NCI-H187 (cell line): ENCODE measurements around the gene CRK.

ENCODE experiments used
- DNase-seq, 2 experiments: peaks; one replicate each; lab custom pipeline; 2025; lab: John Stamatoyannopoulos, UW

Gene CRK

DNA sequence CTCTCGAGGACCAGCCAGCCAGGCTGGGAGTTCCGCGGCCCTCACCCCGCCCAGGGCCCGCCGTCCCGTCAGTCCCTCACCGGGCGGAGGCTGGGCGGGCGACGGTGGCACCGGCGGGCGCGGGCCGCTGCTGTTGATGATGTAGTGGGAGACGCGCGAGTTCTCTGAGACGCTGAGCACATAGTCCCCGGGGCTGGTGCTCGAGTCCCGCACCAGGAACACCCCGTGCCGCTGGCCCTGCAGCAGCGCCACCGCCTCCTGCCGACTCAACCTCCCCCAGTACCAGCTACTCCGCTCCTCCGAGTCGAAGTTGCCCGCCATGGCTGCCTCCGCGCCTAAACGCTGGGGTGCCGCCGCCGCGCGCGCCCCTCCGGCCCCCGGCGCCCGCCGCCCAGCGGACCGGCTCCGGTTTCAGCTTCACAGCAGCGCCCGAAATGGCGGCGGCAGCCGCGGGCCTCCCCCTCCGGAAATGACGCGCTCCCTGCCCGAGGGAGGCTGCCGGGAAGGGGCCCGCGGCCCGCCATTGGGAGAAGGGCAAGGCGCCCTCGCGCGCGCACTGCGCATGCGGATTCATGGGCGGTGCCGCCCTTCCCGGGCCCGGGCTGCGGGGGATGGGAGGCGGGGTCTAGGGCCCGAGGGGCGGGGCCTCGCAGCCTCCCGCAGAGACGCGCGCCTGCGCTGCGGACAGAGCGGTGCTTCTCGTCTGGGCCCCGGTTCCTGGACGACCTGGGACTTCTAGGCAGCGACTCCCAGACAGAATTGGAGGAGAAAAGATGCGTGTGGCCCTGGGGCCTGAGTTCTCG is at the start of gene CRK:
Gene CRK (minus strand): TSS at position 436 of the 803 bp plus-strand sequence. CDS start 115 bp downstream, at position 321.
- DNase-seq = peak; percentile 65 to 86

DNA sequence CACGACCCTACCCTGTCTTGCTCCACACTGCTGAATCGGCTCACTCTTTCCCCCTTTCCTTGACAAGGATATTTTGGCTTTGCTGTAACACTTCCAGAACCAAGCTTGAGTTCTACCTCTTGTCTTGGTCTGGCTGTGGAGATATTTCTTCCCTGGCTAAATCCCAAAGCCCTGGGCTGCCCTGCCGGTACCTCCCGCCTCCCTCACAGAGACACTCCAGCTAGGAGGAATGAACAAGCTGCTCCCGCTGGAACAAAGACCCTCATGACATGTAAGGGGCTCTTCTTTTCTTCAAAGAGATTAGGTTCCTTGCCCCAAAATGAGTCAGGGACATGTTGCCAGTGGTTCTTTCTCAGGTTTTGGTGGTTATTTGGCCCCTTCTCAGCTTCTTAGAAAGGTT is 49.6 kb upstream of the CRK start:
- no peak for DNase-seq

DNA sequence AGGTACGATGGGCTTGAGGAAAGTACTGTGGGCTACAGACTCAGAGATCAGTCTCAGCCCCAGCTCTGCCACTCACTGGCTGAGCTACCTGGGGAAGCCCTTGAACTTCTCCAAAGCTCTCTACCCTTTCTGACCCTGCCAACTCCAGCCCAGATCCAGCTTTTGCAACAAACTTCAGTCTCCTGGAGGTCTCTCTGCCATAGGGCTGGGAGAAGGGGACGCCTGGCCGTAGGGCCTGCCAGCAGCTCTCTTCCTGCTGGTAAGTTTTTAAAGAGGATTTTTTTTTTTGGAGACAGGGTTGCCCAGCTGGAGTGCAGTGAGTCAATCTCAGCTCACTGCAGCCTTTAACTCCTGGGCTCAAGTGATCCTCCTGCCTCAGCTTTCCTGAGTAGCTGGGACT is 48.8 kb upstream of the CRK start:
- DNase-seq = no peak

DNA sequence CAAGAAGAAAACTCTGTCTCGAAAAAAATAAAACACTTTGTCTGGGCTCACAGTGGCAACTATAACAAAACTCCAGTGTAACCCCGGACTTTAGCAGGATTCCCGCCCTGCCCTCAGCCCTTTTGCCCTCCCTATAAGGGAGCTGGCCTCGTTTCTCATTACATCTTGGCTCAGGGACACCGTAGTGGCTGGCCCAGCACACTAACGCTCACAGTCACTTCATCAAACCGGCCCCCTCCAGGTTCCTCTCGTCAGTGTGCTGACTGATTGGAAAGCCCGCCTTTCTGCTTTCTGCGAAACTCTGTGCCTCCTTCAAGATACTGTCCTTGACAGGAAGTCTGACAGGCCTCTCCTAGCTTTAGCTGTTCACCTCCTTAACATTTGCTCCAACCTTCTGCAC is 47.7 kb upstream of the CRK start:
- DNase-seq = no peak

DNA sequence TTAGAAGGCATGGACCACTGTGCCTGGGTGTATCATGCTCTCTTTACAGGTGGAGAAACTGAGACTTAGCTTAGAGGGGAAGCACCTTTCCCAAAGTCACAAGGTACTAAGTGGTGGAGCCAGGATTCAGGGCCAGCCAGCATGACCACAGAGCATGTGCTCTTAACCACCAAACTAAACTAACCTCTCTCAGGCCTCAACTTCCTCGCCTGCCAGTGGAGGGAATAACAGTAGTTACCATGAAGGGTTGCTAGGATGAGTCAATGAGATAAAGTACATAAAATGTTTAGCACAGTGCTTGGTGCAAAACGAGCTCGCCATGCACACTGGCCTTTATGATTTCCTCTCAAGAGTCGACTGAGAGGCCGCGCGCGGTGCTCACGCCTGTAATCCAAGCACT is 42.8 kb upstream of the CRK start:
- no peak for DNase-seq

DNA sequence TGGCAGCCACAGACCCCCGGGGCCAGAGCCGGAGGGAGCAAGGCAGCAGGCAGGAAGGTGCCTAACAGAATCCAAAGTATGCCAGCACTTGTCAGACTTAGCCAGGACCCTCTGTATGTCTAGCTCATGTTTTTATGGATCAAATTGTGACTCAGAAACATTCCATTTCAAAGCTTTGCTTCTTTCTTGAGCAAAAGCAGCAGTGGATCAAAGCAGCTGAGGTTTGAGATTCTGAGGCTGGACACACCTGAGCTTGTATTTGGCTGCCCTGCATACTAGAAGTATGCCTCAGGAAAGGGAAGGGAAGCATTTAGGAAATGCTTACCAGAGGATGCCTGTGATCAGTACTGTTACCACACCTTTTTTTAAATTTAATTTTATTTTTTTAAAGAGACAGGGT is 42.2 kb upstream of the CRK start:
- DNase-seq = no peak

DNA sequence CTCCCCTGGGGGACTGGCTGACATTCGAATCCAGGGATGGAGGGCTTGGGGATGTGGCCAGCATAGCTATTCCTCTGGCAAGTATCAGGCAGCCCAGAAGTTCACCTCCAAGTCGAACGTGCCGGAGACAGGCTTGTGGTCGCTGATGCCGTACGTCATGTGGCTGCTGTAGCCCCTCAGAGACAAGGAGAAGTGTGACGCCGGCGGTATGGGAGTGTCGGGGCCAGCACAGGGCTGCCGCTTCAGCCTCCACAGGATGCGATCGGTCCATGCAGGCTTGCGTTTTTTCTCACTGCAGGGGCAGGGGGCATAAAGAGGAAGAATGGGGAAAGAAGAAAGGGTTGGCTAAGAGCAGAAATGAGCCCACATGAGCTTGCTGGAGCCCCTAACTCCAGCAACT is 41.8 kb upstream of the CRK start:
- DNase-seq = no peak

DNA sequence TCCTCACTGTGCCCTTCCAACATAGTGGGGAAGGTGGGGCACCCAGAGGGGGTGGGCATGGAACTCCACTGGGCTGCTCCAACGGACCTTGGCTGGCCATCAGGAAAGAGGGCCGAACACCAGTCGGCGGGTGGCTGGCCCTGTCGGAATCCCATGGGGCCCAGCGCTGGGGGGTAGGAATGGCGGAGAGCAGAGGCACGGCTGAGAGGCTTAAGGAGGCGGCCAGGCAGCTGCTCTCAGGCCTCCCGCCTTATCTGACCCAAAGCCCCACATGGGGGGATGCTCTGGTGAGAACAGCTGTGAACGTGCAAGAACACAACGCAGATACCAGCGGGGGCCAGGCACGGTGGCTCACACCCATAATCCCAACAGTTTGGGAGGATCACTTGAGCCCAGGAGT is 40.8 kb upstream of the CRK start:
- no peak for DNase-seq

DNA sequence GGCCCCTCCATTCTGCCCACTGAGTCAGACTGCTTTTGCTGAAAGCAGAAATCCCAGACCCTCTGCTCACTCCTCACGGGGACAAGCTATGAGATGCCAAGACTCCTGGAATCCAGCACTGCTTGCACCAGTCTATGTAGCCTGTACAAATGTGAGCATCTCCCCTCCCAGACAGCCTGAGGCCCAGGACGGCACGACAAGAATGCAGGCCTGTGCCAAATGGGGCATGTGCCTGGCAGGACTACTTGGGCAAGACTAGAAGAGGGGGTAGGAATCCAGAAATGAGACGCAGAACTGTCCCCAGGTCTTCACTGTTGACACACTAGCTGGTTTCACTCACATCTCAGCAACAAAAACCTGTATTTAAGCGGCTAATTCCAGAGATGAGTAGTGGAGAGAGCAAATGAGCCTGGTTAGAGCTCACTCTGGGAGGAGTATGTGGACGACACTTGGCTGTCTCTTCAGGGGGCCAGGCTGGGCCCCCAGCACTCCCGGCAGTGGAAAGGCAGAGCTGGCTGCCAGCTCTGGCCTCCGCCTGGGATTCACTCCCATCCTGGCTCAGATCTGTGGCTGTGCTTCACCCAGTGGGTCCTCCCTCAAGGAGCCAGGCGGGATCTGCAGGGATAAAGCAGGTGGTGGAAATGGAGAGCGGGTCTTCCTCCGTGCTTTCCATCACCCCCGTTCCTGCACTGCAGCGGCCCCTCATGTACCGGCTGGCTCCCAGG is 39.4 kb upstream of the CRK start:
- no peak for DNase-seq

DNA sequence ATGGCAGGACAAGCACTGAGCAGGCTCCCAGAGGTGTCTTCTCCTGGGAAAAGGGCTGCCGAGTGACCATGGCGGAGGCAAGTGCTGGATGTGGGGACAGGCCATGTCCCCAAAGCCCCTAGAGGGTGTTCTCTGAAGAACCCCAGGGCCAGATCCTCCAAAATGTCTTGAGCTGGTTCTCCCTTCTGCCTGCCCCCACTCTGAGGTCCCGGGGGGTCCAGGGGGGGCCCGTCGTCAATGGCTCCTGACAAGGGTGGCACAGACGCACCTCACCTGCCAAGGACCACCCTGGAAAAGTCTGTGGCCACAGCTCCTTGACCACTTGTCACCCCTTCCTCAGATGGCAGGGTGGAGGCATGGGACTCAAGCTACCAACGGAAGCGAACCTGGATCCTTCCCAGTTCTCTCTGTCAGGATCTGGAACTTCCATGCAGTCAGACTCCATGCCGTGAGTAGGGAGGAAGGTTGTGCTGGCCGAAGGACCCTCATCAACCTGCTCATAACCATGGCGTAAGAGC is 38.8 kb upstream of the CRK start:
- DNase-seq = no peak

DNA sequence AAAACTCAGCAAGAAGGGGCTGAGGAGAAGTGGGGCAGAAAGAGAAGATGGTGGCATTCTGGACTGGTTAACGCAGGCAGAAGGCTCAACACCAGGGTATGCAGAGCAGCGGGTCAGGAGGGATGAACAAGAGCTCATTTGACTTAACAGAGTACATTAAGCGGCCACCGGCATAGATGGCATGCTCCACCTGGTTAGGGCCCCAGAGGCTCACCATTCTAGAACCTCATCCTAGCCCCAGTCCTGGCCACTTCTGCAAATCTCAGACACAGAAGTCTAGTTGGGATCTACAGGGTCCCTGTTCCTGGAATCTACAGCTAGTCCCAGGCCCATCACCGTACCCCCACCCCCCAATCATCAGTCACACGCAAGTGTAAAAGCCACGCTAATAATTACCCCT is 38.2 kb upstream of the CRK start:
- no peak for DNase-seq

DNA sequence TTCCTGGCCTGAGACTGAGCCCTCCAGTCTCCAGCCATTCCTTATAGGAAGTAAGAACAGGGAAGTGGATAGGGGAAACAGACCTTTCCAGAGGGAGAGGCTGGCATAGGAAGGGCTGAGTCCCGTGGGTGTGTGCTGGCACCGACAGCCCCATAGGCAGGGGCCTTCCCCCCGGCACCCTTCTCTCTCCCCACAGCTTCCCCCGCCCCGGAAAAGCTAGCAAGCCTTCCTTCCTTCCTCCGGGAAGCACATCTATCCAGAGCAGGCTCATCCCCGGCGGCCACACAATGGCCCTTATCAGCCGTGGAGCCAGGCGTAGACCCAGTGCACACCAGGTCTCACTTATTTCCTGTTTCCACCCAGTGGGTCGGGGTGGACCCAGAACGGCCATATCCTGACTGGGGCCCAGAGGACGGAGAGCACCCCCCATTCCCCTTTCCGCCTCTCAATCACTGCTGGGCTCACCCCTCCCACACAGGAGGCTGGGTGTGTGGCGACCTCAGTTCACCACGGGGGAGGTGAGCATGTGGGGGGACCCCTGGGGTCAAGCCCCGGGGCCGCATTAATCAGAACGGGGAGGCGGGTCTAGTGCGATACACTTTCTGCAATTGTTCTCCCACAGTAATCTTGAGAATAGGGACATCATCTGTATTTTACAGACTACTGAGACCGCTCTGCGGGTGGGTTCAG is 37.4 kb upstream of the CRK start:
- DNase-seq = no peak

DNA sequence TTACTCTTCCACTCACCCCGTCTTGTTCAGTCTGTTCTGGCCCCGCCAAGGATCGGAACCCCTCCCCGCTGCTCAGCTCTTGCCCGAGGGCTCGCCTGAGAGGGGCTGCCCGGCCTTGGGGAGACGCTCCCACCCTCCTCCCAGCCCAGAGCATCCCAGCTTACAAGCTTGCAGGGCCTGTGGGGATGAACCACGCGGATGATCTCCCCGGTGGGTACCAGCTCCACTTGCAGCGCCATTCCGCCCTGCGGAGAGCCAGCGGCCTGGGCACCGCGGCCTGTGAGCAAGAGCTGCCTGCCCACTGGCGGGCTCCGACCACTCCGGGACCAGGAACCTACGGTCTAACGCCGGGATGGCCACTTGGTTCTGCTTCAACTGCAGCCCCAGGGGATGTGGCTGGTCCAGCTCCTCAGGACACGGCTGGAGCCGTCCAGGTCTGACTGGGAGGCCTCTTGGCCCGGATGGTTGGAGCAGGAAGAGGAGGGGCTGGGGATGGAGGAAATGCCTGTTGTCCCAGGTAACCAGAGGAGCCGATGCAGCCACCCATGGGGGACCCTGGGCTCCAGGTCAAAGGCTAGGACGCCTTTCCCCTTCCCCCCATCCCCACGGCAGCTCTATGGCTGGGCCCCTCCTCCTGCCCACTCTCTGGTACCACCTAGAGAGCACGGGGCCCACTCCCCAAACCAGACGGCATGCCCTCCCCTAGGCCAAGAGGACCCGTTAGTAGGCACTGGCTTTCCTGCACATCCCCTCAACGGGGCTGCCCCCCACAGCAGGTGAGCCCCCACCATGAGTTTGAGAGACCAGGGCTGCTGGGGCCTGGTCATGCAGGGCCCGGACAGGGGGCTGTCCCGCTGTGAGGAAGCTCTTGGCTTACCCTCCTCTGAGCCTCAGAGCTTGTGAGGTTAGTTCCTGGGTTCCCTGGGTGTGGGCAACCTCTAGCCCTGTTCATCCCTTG is 36.5 kb upstream of the CRK start, which contains the start of gene MYO1C:
Gene MYO1C (minus strand): TSS at position 438 of the 958 bp plus-strand sequence. CDS start 199 bp downstream, at position 239.
- no peak for DNase-seq

DNA sequence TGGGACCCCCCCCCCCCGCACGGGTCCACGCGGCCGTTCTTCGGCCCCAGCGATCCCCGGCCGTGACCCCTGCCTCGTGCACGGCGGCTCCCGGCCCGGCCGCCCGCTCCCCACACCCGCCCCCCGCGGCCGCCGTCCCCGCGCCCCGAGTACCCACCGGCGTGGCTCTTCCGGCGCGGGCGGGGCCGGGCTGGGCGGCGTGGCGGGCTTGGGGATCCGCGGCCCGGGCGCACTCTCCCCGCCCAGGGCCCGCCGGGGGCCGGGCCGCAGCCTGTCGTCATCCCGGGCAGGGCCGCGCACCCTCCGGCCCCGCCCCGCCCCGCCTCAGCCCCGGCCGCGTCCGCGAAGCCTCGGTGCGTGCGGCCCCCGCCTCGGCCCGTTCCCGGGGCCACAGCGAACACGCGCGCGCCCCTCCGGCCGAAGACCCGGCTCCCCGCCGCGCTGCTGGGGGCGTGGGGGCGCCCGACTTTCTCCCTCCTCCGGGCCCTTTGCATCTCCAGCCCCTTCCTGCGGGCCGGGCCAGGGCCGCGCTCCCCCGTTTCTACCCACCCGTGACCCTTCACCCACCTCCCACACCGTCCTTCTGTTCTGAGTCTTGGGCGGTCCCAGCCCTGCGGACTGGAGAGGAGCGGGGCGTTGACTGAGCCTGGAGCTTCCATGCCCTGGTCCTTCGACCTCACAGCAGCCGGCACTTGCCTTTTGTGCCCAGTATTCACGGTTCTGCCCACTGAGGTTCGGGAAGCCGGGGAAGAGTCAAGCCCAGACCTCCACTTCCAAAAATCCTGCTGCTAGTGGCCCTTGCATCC is 35.6 kb upstream of the CRK start:
- no peak for DNase-seq

DNA sequence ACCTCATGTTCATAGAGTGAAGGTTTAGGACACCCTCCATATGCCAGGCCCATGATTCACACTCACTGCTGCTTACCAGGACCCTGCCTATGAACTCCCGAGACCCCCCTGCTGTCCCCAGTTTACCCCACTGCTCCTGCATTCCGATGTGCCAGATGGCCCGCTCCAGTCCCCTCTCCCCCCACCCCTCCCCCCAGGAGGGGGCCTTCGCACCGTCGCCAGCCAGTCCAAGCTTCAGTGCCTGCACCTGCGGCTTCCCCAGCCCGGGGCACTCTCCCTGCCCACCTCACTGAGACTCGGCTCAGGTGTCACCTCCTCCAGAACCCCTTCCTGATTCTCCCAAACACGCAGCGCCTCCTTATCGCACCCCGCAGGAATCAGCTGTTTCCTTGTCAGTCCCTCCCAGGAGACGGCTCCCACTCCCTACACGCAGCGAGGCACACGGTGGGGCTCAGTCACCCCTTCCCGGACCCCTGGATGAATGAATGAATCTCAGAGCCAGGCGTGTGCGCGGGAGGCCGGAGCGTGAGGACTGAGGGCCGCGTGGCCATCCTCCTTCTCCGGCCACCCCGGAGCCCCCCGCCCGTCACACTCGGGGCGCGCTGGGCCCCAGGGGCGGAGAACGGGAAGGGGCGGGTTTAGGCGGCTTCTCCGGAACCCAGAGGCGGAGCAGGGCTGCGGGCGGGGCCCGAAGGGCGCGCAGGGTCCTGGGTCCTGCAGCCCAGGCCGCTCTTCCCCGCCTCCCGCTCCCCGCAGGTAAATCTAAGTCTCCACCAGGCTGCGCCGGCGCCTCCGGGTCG is 34.8 kb upstream of the CRK start:
- DNase-seq = no peak

DNA sequence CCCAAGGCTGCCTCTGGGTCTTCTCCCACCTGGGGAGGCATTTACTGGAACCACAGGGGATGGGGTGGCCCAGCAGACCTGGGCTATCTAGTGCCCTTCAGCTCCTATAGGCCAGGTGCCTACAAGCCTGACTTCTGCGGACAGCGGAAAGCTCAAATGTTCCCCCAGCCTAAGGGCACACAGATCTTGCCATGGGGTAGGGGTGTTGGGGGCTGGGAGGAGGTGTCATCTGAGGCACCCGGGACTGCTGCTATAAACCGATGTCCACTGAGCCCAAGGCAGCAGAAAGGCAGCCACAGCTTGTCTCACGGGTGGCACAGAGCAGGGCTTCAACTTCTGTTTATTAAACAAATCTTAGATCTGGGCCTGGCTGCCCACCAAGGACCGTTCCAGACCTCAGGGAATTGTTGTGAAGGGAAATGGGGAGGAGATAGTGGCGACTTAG is 32.8 kb upstream of the CRK start:
- DNase-seq = no peak

DNA sequence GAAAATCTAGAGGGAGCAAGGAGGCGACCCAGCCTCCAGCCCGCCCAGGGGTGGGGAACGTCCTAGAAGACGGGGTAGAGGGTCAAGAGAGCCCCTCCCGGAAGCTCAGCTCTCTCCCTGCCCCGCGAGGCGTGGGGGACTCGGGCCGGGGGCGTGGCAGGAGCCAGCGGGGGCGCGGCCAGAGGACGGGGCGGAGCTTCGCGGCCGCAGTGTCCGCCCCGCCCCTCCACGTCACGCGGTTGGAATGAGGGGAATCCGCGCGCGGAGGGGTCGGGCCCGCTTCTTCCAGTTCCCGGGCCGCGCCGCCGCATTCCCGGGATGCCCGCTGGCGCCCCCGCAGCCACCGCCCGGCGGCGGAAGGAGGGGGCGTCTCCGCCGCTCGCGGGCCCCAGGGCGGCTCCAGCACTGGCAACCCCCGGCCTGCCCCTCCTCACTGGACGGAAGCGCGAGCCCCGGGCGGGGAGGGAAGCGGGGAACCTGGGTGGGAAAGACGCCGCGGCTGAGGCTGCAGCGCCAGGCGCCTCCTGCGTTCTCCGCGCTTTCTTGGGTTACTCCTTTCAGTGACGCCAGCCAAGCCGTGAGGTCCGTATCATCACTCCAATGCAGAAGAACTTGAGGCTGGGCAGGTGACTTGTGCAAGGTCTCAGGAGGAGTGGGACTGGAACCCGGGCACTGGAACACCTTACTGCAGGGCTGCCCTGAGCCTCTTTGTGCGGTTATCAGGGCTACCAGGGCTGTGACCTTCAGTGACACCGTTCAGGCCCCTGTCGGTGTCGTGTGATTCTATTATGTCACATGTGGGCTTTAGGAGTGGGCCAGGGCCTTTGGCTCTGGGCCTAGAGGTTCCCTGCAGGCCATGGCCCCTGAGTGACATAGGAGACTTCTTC is 32.1 kb upstream of the CRK start:
- no peak for DNase-seq

DNA sequence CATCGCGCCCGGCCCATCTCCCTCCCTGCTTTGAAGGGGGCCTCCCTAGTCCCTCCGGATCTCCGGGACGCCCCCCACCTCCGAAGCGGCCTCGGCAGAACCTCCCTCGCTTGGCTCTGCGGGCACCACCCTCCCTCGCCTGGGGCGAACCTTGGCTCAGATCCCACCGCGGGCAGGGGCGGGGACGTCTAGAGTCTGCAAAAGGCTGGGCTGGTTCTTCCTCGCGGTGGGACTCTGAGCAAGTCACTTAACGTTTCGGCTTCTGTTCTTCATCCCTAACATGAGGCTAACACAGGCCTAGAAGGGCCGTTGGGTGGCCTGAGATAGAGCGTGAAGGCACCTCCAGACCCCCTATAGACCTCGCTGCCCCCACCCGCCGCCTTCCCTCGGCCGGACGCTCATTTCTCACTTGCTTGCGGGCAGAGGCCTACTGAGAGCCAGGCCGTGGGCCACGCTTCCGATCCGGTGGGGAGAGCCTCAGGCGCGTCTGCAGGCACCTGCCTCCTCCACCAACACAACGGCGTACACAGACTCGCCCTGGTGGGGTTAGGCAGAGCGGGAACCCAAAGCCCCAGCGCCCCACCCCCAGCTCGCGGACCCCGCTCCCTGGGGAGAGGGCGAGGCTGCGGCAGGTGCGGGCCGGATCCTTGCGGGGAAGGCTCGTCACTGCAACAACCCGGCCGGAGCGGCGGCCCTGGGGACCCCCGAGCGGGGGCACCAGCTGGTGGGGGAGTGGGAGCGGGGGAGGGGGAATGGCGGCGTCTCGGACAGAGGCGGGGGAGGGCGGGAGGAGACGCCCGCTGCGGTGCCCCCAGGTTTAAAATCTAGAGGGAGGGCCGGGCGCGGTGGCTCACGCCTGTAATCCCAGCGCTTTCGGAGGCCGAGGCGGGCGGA is 31.0 kb upstream of the CRK start:
- no peak for DNase-seq
